ENCODE measurements around the gene FRMD8. TPM values are rescaled to one million over a fixed set of nuclear protein-coding genes. Genes with fewer than 3 reads are reported as not detected.

FRMD8 gene
- total RNA-seq, 1 experiment from 2014 or later = 22.7 TPM

DNA sequence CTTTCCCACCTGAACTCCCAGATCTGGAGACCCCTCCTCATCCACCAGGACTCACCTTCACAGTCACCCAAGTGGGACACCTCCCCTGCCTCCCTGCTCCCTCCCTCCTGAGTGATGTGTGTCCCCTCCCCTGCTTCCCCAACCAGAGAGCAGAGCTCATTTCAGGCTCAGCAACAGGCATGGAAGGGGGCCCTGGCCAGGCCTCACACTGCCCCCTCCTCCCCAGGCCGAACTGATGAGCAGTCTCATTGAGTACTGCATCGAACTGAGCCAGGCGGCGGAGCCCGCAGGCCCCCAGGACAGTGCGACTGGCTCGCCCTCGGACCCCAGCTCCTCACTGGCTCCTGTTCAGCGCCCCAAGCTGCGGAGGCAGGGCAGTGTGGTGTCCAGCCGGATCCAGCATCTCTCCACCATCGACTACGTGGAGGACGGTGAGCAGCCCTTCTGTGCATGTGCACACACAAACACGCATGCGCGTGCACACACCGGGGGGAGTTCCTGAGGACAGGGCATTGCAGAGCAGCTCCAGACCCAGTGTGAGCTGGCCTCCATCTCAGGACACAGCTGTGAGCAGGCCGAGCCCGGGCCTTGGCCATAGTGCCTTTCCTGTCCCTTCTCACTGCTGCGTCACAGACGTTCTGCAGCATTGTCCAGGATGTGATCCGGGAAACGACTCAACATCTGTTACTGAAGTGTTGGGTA, 18.4 kb downstream of the FRMD8 start:
- Histone ChIP-seq H3T11ph (ENCODE audit: low read length) (no peak overlapping the region), H2BK5ac (ENCODE audit: insufficient read length, low read length) (no peak overlapping the region), H3K27me3 (ENCODE audit: insufficient read depth, low read length) (no peaks in the 10 kb centered on the region), H3K79me1 (ENCODE audit: insufficient read depth, low read depth, low read length, poor library complexity, severe bottlenecking) (no peaks in the 10 kb centered on the region), H2BK12ac (ENCODE audit: insufficient read length, low read depth, low read length) (no peak overlapping the region), H3K18ac (ENCODE audit: insufficient read length, low read depth, low read length) (no peak overlapping the region), H3K4ac (ENCODE audit: low read depth, low read length) (no peak overlapping the region), H4K91ac (ENCODE audit: insufficient read length, low read depth, low read length) (no peak overlapping the region), H2BK15ac (ENCODE audit: low read depth, low read length) (no peak overlapping the region), H2BK120ac (ENCODE audit: low read depth, low read length, poor library complexity, severe bottlenecking) (no peak overlapping the region), H3K4me2 (ENCODE audit: insufficient read depth, insufficient read length, low read length) (no peak overlapping the region), H4K20me1 (ENCODE audit: control insufficient read depth, insufficient read depth, insufficient read length) (no peaks in the 10 kb centered on the region), H3K23ac (ENCODE audit: insufficient read length, low read depth, low read length) (no peak overlapping the region), H2BK20ac (ENCODE audit: low read depth, low read length, poor library complexity, severe bottlenecking) (no peak overlapping the region), H3K79me2 (ENCODE audit: insufficient read depth, low read length) (no peaks in the 10 kb centered on the region), H2AFZ (ENCODE audit: low read length) (no peak overlapping the region), H3K27ac (ENCODE audit: insufficient read length, low read depth, low read length) (no peak overlapping the region), H4K8ac (replicated peaks; ENCODE audit: insufficient read length, low read depth, low read length) (no peak overlapping the region), H4K5ac (ENCODE audit: insufficient read length, low read depth, low read length) (no peak overlapping the region), H3K9me3 (ENCODE audit: control insufficient read depth, low read depth, low read length) (no peaks in the 10 kb centered on the region), H3K23me2 (ENCODE audit: insufficient read length, low read depth, low read length, poor library complexity, severe bottlenecking) (no peaks in the 10 kb centered on the region), H3K14ac (ENCODE audit: insufficient read depth, low read length) (no peak overlapping the region), H3K9ac (ENCODE audit: extremely low read depth, insufficient read length, low read length) (no peak overlapping the region), H3K4me1 (ENCODE audit: insufficient read depth, low read length) (no peaks in the 10 kb centered on the region), H2AK5ac (ENCODE audit: insufficient read length, low read length) (no peak overlapping the region), H3K56ac (ENCODE audit: insufficient read length, low read depth, low read length) (no peak overlapping the region)
- no peaks in the 10 kb centered on the region for H3K27me3 Mint-ChIP-seq (ENCODE audit: low read depth)
- H3K4me1 Mint-ChIP-seq = peaks cover 0 to 13% of the 10 kb centered on the region in 2 experiments; a peak in 3 of 4 replicates
- peaks cover 3 to 45% (median 21%) of the 10 kb centered on the region in 3 experiments; a peak in 5 of 7 replicates for H3K36me3 Mint-ChIP-seq (ENCODE audit: insufficient read depth in 1 of 3, low read depth in 3 of 3)
- H3K4me3 Mint-ChIP-seq = no peak overlapping the region
- WGBS (ENCODE audit: extremely low coverage, insufficient read length, low lambda C conversion rate) = no CpG with 5 or more reads among the region's 24 CpGs
- H3K27ac Mint-ChIP-seq = no peak overlapping the region
- DNase-seq = no peak
- H3K9me3 Mint-ChIP-seq = no peaks in the 10 kb centered on the region
- TF ChIP-seq, protein P1, sequence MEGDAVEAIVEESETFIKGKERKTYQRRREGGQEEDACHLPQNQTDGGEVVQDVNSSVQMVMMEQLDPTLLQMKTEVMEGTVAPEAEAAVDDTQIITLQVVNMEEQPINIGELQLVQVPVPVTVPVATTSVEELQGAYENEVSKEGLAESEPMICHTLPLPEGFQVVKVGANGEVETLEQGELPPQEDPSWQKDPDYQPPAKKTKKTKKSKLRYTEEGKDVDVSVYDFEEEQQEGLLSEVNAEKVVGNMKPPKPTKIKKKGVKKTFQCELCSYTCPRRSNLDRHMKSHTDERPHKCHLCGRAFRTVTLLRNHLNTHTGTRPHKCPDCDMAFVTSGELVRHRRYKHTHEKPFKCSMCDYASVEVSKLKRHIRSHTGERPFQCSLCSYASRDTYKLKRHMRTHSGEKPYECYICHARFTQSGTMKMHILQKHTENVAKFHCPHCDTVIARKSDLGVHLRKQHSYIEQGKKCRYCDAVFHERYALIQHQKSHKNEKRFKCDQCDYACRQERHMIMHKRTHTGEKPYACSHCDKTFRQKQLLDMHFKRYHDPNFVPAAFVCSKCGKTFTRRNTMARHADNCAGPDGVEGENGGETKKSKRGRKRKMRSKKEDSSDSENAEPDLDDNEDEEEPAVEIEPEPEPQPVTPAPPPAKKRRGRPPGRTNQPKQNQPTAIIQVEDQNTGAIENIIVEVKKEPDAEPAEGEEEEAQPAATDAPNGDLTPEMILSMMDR (conservative IDR thresholded peaks at IDR 0.05) = no peak

Measured in H9 (cell line).